SK-N-MC (cell line): ENCODE data around the gene FAM20C.

ENCODE experiments used
- DNase-seq: peaks from one replicate; pipeline ENCODE4 v3.0.0-alpha.2; 2011; ENCODE audit warnings: low read depth, low spot score
- H3K27ac ChIP-seq: fragments of 200-600 bp; sonication (generic); 2 replicates; pipeline ENCODE4 v1.5.1; 2016; ENCODE audit warnings: mixed run types
- H3K36me3 ChIP-seq: fragments of 200-600 bp; sonication (generic); 2 replicates; pipeline ENCODE4 v1.6.1; 2017; ENCODE audit warnings: antibody characterized with exemption, low read length, mixed read lengths; ENCODE audit not compliant: insufficient read depth
- H3K4me3 ChIP-seq: fragments of 200-600 bp; sonication (generic); 2 replicates; pipeline ENCODE4 v1.5.1; 2016
- H3K9ac ChIP-seq: fragments of 200-600 bp; sonication (generic); 2 replicates; pipeline ENCODE4 v1.8.0; 2017; ENCODE audit warnings: mixed run types, mixed read lengths; ENCODE audit not compliant: insufficient read length
- H3K9me3 ChIP-seq: fragments of 200-600 bp; sonication (generic); 2 replicates; pipeline ENCODE4 v1.6.1; 2017; ENCODE audit warnings: low read depth, mild to moderate bottlenecking, antibody characterized with exemption, low read length, moderate library complexity, mixed read lengths
- EZH2 ChIP-seq: fragments of 200-600 bp; sonication (generic); IDR thresholded peaks from one replicate; pipeline ENCODE4 v1.6.1; 2017; ENCODE audit warnings: antibody characterized with exemption
- FOXP2 ChIP-seq: optimal IDR thresholded peaks from 2 replicates; pipeline ENCODE3; 2011; ENCODE audit warnings: mild to moderate bottlenecking, moderate library complexity; ENCODE audit not compliant: insufficient read depth; ENCODE audit errors: extremely low read length, control extremely low read depth
- POLR2AphosphoS5 ChIP-seq: IDR thresholded peaks from 2 replicates; pipeline ENCODE4 v1.6.1; 2012; ENCODE audit warnings: mild to moderate bottlenecking, low read depth, low read length, borderline replicate concordance

The FAM20C gene

DNA sequence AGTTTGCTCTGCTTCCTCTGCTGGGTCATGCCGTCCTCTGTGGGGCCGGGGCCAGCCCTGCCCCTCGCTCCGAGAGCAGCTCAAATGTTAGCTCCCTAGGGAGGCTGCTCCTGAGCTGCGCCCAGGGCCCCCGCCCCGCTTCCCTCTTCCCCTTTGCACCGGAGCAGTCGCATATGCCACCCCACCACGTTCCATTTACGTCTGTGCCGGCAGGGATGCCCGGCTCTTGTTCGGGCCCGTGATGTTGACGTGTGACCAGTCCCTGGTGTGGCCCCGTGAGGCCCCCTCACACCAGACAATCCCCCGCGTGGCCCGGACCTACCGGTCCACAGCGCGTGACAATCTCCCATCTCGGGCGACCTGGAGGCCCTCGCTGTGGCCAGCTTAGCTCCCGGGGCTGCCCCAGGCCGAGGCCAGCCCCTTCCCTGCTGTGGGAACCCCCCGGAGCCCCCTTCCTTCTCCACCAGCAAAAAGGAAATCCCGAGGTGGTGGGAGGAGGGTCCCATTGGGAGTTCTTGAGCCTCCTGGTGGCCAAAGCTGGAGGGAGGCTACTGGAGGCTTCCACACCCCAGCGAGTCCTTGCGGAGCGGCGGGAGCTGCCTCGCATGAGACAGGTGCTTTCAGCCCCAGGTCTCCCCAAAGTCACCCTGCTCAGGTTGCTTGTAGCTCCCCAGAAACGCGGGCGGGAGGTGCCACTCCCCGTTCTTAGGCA is 15.2 kb downstream of the FAM20C start:
- Histone ChIP-seq H3K9ac (no peak overlapping the region), H3K27ac (no peak overlapping the region), H3K4me3 (no peak overlapping the region), H3K36me3 (no peaks in the 10 kb centered on the region), H3K9me3 (no peaks in the 10 kb centered on the region)
- DNase-seq: no peak
- TF ChIP-seq POLR2AphosphoS5 (no peak), FOXP2 (no peak), EZH2 (no peak)

DNA sequence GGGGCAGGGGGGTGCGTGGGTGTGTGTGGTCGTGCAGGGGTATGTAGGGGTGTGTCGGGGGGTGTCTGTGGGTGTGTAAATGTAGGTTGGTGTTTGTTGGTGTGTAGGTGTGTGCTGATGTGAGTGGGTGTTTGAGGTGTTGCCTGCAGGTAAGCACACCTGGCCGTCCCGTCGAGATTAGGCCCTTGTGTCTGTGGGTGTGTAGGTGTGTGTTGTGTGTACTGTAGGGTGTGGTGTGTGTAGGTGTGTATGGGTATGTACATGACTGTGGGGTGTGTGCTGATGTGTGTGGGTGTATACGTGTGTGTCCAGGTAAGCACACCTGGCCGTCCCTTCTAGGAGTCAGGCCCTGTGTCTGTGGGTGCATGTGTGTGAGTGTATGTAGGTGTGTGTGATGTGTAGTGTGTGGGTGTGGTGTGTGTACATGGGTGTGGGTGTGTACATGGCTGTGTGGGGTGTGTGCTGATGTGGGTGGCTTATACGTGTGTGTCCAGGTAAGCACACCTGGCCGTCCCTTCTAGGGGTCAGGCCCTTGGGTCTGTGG is 15.8 kb downstream of the FAM20C start:
- no peak overlapping the region for H3K27ac ChIP-seq
- DNase-seq: no peak
- H3K9me3 ChIP-seq: no peaks in the 10 kb centered on the region
- no peak overlapping the region for H3K9ac ChIP-seq
- TF ChIP-seq EZH2 (no peak), POLR2AphosphoS5 (no peak), FOXP2 (no peak)
- H3K36me3 ChIP-seq: no peaks in the 10 kb centered on the region
- H3K4me3 ChIP-seq: no peak overlapping the region

DNA sequence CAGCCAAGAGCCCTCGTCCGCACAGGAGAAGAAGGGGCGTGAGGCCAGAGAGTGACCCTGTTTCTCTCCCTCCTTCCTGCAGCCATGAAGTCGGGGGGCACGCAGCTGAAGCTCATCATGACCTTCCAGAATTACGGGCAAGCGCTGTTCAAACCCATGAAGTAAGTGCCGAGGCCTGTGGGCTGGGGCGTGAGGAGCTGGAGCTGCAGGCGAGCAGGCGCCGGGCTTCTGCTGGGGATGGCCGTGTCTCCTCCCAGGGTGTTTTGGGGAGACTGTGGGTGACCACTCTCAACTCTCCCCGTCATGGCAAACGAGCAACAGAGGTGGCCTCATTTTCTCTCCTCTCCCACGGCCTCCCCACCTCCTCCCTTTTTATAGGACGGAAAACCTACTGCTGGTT is 16.4 kb downstream of the FAM20C start:
- TF ChIP-seq EZH2 (no peak), POLR2AphosphoS5 (no peak), FOXP2 (no peak)

DNA sequence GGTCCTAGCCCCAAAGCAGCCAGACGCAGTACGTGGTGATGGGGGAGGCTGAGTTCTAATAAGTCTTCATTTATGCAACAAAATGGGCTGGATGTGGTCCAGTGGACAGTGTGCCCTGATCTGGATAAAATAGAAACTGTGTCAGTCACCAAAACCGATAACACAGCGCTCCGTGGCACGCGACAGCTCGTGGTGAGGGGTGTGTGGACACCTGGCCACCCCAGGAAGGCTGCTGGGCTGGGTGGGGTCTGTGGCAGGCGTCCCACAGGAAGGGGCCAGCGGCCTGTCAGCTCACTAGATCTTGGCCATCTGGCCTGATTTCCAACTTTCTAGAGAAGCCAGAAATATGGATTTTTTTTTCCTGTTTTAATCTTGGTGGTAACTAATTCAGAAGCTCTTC is 17.0 kb downstream of the FAM20C start:
- Histone ChIP-seq H3K9me3 (no peaks in the 10 kb centered on the region), H3K9ac (no peak overlapping the region), H3K27ac (no peak overlapping the region), H3K36me3 (no peaks in the 10 kb centered on the region), H3K4me3 (no peak overlapping the region)
- no peak for TF ChIP-seq EZH2
- TF ChIP-seq FOXP2: no peak
- TF ChIP-seq POLR2AphosphoS5: no peak
- DNase-seq: no peak

More for the DNA sequence above, 16.4 kb downstream of the FAM20C start:
- Histone ChIP-seq H3K36me3 (no peaks in the 10 kb centered on the region), H3K9ac (no peak overlapping the region), H3K9me3 (no peaks in the 10 kb centered on the region), H3K27ac (no peak overlapping the region), H3K4me3 (no peak overlapping the region)
- no peak for DNase-seq

DNA sequence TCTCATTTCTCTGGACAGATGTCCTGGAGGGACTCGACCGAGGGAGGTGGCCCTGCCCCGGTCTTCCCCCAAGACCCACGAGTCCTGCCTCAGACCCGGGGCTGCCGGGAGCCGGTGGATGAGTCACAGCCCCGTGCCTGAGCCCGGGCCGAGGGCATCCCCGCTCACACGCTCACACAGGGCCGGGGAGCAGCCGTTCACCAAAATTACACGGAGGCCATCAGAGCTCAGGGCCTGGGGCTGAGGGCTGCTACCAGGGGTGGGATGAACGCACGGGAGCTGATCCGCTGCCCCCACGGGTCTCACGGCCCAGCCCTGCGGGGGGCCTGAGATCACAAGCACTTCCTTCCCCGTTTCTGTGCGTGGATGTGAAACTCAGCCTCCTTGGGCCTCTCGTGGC is 17.5 kb downstream of the FAM20C start:
- Histone ChIP-seq H3K36me3 (no peaks in the 10 kb centered on the region), H3K4me3 (no peak overlapping the region), H3K9me3 (no peaks in the 10 kb centered on the region), H3K27ac (no peak overlapping the region), H3K9ac (no peak overlapping the region)
- no peak for DNase-seq
- TF ChIP-seq EZH2 (no peak), FOXP2 (no peak), POLR2AphosphoS5 (no peak)

DNA sequence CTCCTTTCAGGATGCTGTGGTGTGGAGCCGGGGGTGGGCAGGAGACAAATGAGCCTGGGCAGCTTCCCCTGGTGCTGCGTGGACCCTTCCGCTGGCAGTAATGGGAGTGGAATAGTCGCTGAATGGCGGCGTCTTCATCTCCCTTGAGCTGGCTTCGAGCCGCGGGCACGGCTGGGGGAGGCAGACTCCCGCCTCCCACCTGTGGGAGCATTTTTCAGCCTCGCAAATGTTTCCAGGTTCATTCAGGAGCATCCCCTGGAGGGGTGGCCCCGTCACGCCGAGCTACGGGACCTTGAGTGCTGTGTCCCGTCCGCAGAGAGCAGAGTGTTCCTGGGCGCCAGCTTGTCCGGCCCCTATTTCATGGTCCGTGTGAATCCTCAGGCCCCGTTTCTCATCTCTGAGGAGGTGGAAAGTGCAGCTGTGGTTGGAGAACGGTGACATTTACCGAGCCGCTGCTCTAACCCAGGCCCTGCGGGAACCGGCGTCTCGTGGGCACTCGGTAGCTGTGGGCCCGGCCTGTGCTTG is 18.1 kb downstream of the FAM20C start:
- H3K27ac ChIP-seq: no peak overlapping the region
- TF ChIP-seq FOXP2: no peak
- no peaks in the 10 kb centered on the region for H3K36me3 ChIP-seq
- DNase-seq: no peak
- no peak overlapping the region for H3K4me3 ChIP-seq
- no peaks in the 10 kb centered on the region for H3K9me3 ChIP-seq
- H3K9ac ChIP-seq: no peak overlapping the region

DNA sequence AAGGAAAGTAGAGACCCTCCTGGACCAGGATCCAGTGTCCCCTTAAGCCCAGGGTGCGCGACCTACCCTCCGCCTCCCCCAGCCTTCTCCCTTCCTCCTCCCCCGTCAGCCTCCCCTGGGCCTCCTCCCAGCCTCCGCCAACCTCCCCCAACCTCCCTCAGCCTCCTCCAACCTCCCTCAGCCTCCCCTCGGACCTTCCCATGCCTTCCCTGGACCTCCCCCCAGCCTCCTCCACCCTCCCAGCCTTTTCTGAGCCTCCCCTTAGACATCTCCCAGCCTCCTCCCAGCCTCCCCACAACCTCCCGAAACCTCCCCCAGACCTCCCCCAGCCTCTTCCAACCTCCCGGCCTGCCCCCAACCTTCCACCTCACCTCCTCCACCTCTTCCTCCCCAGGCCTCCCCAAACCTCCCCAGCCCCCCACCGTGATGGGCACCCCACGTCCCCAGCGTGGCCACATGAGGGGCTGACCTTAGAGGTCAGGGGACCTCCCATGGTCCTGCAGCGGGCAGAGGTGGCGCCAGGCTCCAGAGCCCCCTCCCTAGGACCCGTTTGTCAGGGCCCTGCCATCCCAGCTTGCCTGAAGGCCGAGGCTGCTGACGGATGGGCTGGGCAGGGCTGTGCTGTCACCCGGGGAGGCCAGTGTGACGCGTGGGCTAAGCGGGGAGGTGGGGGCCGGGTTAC is 18.8 kb downstream of the FAM20C start:
- Histone ChIP-seq H3K9ac (no peak overlapping the region), H3K27ac (no peak overlapping the region), H3K9me3 (no peaks in the 10 kb centered on the region), H3K4me3 (no peak overlapping the region), H3K36me3 (no peaks in the 10 kb centered on the region)
- TF ChIP-seq FOXP2 (no peak), POLR2AphosphoS5 (no peak)
- no peak for DNase-seq

DNA sequence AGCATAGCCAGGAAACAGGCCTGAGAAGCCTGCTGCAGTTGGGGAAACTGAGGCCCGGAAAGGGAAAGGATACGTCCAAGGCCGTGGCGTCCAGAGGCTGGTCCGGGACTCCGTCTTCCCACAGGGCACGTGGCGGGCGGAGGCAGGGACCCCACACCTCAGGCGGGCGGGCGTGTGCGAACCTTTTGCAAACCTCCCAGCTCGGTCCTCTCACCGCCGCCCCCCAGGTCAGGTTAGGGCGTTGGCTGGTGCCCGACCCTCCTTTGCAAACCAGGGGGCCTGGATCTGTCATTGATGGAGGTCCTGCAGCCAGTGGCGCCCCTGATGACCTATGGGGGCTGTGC is 19.3 kb downstream of the FAM20C start:
- no peaks in the 10 kb centered on the region for H3K9me3 ChIP-seq
- no peaks in the 10 kb centered on the region for H3K36me3 ChIP-seq
- TF ChIP-seq FOXP2: no peak
- no peak for TF ChIP-seq EZH2
- TF ChIP-seq POLR2AphosphoS5: no peak
- H3K4me3 ChIP-seq: no peak overlapping the region
- DNase-seq: no peak
- no peak overlapping the region for H3K27ac ChIP-seq
- H3K9ac ChIP-seq: no peak overlapping the region

DNA sequence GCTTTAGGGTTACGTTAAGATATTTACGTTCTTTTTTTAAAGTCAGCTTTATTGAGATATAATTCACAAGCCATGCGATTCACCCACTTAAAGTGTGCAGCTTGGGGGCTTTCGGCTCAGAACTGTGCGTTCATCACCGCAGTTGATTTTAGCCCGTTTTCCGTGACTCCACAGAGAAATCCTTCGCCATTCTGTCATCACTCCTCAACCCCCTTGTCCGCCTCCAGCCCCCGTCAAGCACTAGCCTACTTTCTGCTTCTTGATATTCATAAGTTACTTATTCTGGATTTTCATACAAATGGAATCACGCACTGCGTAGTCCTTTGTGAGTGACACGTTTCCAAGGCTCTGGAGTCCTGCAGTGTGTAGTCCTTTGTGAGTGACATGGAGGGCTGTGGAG is 20.4 kb downstream of the FAM20C start:
- no peaks in the 10 kb centered on the region for H3K36me3 ChIP-seq
- H3K9me3 ChIP-seq: no peaks in the 10 kb centered on the region
- no peak overlapping the region for H3K27ac ChIP-seq
- no peak for TF ChIP-seq FOXP2
- no peak for TF ChIP-seq EZH2
- TF ChIP-seq POLR2AphosphoS5: no peak
- no peak overlapping the region for H3K9ac ChIP-seq
- H3K4me3 ChIP-seq: no peak overlapping the region
- DNase-seq: no peak
